Measurements from ENCODE around the gene IGSF23.

Gene IGSF23

DNA sequence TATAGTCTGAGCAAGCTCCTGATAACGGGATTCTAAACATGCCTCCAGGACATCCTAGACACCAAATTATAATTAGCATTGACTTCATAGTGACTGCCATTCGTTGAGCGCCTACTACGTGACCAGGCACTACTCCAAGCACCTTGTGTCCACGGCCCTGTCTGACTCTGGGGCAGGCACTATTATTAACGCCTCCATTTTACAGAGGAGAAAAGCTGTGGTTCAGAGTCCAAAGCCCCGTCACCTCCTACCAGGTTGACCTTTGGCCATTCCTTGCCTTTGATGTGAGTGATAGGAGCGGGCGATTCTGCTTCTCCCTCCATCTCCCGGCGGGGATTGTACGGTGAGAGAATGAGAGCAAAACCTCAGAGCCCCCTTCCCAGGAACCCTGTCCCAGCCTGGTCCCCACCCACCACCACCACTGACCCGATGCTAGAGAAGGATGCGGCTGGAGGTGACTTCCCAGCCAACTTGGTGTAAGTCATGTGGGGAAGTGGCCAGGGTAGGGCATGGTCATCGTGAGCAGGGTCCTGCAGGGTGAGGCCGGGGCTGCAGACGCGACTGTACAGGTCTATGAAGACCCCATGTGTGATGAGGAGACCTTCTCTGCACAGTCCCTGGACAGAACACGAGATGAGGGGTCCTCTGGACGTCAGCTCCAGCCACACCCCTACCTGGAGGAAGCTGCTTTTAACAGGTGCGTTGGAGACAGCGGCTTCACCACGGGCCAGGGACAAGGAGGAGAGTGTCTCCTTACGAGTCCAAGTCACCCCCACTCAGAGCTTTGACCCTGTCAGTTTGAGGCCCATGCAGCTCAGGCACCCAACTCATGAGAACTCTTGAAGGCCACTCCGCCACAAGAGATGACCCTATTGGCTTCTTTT lies at the start of gene IGSF23:
Gene IGSF23, plus strand, starts transcription at position 269 of the 884 bp plus-strand sequence. Its CDS starts 83 bp downstream, at position 352.
- peak within 1 kb of the TSS; percentile 78 for H3K27ac ChIP-seq
- TF ChIP-seq CTCF (conservative IDR thresholded peaks at IDR 0.05): no peak

DNA sequence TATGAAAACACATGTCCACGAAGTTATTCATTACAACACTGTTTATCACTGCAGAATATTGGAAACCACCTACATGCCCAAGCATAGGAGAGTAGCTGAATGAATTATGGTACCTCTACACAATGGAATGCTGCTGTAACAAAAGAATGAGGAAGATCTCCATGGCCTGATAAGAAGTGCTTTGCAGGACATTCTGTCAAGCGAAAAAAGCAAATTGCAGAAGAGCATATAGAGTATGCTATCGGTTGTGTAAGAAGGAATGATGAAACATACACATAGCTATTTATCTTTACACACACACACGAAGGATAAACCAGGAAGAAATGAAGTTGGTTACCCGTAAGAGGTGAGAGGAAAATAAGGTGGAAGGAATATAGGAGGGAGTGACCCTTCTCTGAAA lies 46.4 kb upstream of the IGSF23 start:
- no peak for TF ChIP-seq CTCF (conservative IDR thresholded peaks at IDR 0.05)

DNA sequence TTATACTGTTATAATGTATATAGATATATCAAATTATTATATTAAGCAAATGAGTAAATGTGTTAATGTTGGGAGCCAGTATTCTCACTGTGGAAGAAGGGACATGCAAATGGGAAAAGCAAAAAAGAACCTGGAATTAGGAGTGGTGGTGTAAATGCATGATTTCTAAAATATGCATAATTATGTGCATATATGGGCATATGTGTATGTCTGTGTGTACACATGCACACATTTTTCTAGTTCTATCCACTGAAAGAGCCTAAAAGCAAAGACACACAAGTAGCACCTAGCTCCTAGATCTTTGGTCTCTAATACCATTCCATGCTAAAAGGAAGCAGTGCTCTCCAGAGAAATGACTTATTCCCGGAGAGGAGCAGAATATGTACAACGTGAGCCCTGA lies 45.6 kb upstream of the IGSF23 start:
- no peak overlapping the region for H3K27ac ChIP-seq
- TF ChIP-seq CTCF (conservative IDR thresholded peaks at IDR 0.05): no peak

More for the DNA sequence above, 46.4 kb upstream of the IGSF23 start:
- H3K27ac ChIP-seq: no peak overlapping the region

- no peak overlapping the region for H3K27ac ChIP-seq
- no peak for TF ChIP-seq CTCF (conservative IDR thresholded peaks at IDR 0.05)
These were observed 42.8 kb upstream of the IGSF23 start for GRCh38 chr19:44570603-44570983.

GRCh38 chr19:44570984-44571684 lies 42.2 kb upstream of the IGSF23 start:
- peak; percentile 81 for TF ChIP-seq CTCF (conservative IDR thresholded peaks at IDR 0.05)

DNA sequence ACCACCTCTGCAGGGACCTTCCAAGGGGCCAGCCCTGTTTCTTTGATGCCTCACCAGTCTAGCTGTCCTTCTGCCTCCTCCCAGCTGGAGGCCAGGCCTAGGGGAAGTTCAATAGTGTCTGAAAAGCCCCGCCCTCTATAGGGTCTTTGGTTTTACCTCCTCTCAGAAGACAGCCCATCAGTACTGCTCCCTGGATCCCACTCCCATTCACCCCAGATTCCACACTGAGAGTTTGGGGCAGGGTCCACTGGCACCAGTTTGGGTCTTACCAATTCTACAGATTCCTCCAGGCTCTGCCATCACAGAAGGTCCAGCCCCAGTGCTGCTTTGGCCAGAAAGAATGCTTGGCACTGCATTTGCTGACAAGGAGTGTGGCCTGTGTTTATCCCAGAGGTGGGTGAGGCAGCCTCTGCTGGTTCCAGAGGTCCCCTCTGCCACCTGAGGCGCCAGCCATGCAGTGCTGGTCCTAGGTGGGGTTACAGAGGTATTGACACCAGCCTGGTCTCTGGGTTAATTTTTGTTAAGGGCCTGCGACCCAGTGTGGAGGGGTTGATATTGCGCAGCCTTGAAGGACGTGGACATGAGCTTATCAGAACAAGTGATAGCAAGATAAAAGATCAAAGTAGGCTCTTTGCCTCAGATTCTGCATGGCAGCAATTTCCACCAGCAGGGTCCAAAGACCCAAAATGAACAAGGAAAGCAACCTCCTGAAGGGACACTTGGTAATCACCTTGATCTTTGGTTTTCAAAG lies 41.4 kb upstream of the IGSF23 start:
- no peak overlapping the region for H3K27ac ChIP-seq

More at GRCh38 chr19:44570984-44571684, 42.2 kb upstream of the IGSF23 start:
- no peak overlapping the region; the same call in 1 of the 2 replicates for H3K27ac ChIP-seq

More for the DNA sequence above, 41.4 kb upstream of the IGSF23 start:
- TF ChIP-seq CTCF (conservative IDR thresholded peaks at IDR 0.05): no peak
